ENCODE measurements around the gene CEP95.

Gene CEP95

DNA sequence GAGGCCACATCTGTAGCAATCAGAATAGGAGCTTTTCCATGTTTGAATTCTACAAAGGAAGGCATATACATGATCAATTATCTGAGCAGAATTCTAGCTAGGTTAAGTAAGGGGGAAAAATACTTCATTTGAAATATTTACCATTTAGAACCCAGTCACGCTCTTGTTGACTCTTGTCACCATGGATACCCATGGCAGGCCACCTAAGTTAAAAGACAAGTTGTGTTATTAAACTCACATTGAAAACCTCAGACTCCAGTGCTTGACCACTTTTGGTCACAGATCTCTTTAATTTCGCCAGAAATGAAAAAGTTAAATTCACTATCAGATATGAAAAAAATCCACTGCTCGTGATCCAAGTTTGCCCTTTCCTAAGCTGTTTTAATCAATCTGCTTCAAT is 4.8 kb upstream of the CEP95 start:
- no peak overlapping the region for H3K9ac ChIP-seq
- H3K79me2 ChIP-seq, result peaks cover 34% of the 10 kb centered on the region
- no peaks in the 10 kb centered on the region for H3K9me3 ChIP-seq (ENCODE audit: control insufficient read depth, low read length)
- H3K4me3 ChIP-seq (ENCODE audit: low read depth, low read length), result no peak overlapping the region
- no peaks in the 10 kb centered on the region for H3K27me3 ChIP-seq (ENCODE audit: control insufficient read depth, insufficient read depth, low read length)
- H3K4me2 ChIP-seq (ENCODE audit: low read length), result no peak overlapping the region
- no peaks in the 10 kb centered on the region for H3K36me3 ChIP-seq (ENCODE audit: control insufficient read depth, insufficient read depth, low read length)
- TF ChIP-seq, protein P1, sequence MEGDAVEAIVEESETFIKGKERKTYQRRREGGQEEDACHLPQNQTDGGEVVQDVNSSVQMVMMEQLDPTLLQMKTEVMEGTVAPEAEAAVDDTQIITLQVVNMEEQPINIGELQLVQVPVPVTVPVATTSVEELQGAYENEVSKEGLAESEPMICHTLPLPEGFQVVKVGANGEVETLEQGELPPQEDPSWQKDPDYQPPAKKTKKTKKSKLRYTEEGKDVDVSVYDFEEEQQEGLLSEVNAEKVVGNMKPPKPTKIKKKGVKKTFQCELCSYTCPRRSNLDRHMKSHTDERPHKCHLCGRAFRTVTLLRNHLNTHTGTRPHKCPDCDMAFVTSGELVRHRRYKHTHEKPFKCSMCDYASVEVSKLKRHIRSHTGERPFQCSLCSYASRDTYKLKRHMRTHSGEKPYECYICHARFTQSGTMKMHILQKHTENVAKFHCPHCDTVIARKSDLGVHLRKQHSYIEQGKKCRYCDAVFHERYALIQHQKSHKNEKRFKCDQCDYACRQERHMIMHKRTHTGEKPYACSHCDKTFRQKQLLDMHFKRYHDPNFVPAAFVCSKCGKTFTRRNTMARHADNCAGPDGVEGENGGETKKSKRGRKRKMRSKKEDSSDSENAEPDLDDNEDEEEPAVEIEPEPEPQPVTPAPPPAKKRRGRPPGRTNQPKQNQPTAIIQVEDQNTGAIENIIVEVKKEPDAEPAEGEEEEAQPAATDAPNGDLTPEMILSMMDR (IDR thresholded peaks at IDR 0.05), result no peak
- no peak overlapping the region for H2AFZ ChIP-seq
- peaks cover 19% of the 10 kb centered on the region for H3K4me1 ChIP-seq
- peak overlapping the region; percentile 5 for H3K27ac ChIP-seq

DNA sequence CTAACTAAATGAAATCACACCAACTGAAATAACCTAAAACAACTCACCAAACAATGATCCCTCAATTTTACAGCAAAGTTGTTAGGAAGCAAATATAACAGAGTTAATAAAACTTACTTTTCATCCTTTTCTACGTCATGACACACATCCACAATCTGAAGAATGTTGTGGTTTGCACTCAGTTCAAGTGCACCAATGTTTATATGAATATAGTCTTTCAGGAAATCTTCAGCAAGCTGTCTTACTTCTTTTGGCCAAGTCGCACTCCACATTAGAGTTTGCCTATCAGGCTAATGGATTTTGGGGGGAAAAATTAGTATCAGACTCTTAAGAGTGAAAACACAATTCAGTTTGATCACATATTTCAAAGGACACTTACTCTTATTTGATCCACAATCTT is 4.0 kb upstream of the CEP95 start:
- TF ChIP-seq, protein P1 (IDR thresholded peaks at IDR 0.05), result no peak
- H3K27me3 ChIP-seq (ENCODE audit: control insufficient read depth, insufficient read depth, low read length), result no peaks in the 10 kb centered on the region
- H3K4me2 ChIP-seq (ENCODE audit: low read length), result no peak overlapping the region
- H3K79me2 ChIP-seq, result peaks cover 37% of the 10 kb centered on the region
- H3K9me3 ChIP-seq (ENCODE audit: control insufficient read depth, low read length), result no peaks in the 10 kb centered on the region
- no peaks in the 10 kb centered on the region for H3K36me3 ChIP-seq (ENCODE audit: control insufficient read depth, insufficient read depth, low read length)
- H3K4me1 ChIP-seq, result peaks cover 15% of the 10 kb centered on the region
- H3K27ac ChIP-seq, result no peak overlapping the region
- no peak overlapping the region for H3K9ac ChIP-seq
- no peak overlapping the region for H2AFZ ChIP-seq
- no peak overlapping the region for H3K4me3 ChIP-seq (ENCODE audit: low read depth, low read length)

- TF ChIP-seq, protein P1 (IDR thresholded peaks at IDR 0.05), result no peak
- Histone ChIP-seq H3K4me2 (ENCODE audit: low read length) (no peak overlapping the region), H3K36me3 (ENCODE audit: control insufficient read depth, insufficient read depth, low read length) (no peaks in the 10 kb centered on the region), H3K9ac (no peak overlapping the region), H3K27me3 (ENCODE audit: control insufficient read depth, insufficient read depth, low read length) (no peaks in the 10 kb centered on the region), H3K27ac (no peak overlapping the region), H3K79me2 (peaks cover 42% of the 10 kb centered on the region), H3K4me3 (ENCODE audit: low read depth, low read length) (no peak overlapping the region), H3K4me1 (peaks cover 20% of the 10 kb centered on the region), H3K9me3 (ENCODE audit: control insufficient read depth, low read length) (no peaks in the 10 kb centered on the region), H2AFZ (no peak overlapping the region)
Observed at GRCh38 chr17:64503341-64503740, 3.4 kb upstream of the CEP95 start.

DNA sequence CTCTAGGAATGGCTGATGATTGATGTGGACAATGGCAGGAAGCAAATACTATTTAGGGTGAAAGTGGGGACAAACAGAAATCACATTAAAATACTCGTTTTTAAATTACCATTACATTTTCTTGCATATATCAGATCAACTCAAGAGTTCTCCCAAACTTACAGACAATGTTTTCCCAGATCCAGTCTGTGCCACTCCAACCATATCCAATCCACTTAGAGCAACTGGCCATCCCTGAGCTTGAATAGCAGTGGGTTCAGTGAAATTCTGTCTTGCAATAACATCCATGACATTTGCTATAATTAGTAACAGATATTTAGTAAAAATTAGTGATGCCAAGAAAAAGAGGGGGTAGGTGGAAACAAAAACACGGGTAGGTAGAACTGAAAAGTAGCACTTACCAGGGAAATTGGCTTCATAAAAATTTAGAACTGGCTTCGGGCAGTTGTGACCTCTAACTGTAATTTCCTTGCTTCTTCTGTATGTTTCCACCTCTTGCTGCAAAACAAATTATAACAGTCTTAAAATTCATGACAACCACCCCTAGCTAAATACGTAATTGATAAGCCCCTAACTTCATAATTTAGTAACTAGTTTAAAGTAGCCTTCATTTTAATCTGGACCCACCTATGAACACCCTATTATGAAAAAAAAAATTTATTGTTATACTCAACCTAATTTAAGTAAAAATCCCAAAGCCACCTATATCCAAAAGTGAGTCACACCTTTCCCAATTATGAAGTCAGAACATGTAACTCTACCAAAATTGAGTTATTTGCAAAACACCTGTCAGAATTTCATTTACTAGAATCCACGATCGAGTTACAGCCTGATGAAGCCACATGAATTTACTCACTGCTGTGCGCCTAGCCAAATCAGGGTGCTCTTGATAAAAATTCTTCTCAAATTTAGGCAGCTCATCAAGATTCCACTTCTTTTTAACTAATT is 2.7 kb upstream of the CEP95 start:
- Histone ChIP-seq H3K36me3 (ENCODE audit: control insufficient read depth, insufficient read depth, low read length) (no peaks in the 10 kb centered on the region), H2AFZ (no peak overlapping the region), H3K79me2 (peaks cover 47% of the 10 kb centered on the region), H3K4me1 (peaks cover 21% of the 10 kb centered on the region), H3K9me3 (ENCODE audit: control insufficient read depth, low read length) (no peaks in the 10 kb centered on the region), H3K27me3 (ENCODE audit: control insufficient read depth, insufficient read depth, low read length) (no peaks in the 10 kb centered on the region), H3K9ac (no peak overlapping the region), H3K4me3 (ENCODE audit: low read depth, low read length) (peak overlapping the region; percentile 100), H3K27ac (peak overlapping the region; percentile 99), H3K4me2 (ENCODE audit: low read length) (peak overlapping the region; percentile 87)
- TF ChIP-seq, protein P1 (IDR thresholded peaks at IDR 0.05), result no peak

All from parathyroid adenoma (tissue), 2 donors.